Renal cortical epithelial cell (primary cell): Measurements from ENCODE around the gene TLL1. TPM values are rescaled to one million over a fixed set of nuclear protein-coding genes. Genes with fewer than 3 reads are reported as not detected.
A peak's percentile ranks its signal among the peaks of the same experiment; 100 is the strongest.

ENCODE experiments used
- DNase-seq: peaks from one replicate; pipeline ENCODE4 v3.0.0-alpha.2; 2011; ENCODE audit warnings: low read depth
- total RNA-seq: library from RNA; depleted of rRNA; stranded (reverse); fragments of >200 nt; gene quantifications from 2 replicates; pipeline ENCODE4 v1.2.3, GENCODE V29; 2014

TLL1 gene
- total RNA-seq, 1 donor from 2014 or later: 23.7 TPM

DNA sequence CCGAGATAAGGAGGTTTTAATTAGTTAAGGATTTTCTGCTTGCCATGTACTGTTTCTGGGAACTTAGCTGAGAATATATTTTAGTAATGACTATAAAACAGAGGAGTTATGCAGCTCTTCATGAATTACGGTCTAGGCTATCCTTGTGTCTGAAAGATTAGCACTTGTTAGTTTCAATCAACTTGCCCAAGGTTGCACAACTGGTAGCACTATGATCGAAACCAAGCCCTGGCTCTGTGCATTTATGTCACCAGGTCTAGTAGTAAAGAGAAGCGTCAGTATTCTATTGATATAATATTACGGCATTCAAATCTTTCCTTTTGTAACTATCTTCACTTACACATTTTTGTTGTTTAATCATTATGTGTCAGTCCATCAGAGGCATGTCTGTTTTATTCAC lies 176.0 kb downstream of the TLL1 start:
- no peak for DNase-seq

DNA sequence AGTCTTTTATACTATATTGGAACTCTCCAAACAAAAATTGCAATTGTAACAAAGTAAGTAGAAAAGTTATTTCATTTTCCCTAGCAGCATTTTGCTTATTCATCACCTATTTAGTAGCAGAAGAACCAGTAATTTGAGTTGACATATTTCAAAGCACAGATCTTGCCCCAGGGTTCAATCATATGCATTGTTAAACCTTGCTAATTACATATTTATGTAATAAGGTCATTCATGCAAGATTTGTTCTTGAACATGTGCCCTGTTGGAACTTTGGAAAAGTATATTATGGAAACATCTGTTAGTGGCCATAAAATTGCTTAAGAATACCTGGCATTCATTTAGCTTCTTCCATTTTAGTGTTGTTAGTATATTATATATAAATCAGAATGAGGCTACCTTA lies 191.7 kb downstream of the TLL1 start:
- DNase-seq: peak; percentile 7

DNA sequence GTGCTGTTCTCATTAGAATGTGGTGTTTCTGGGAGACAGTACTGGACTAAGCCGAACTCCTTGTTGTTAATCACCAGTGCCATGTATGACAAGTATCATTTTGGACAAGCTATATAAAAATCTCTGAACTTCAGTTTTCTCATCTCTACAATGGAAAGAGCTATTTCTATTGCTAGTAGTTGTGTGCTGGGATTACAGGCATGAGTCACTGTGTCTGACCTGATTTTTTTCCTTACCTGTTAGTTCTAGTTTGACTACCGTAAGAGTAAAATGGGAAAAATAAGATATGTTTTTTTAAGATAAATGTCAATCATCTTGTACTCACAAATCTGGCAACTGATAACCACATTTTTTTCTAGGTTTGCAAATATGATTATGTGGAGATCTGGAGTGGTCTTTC lies 192.3 kb downstream of the TLL1 start:
- DNase-seq: peak; percentile 2

DNA sequence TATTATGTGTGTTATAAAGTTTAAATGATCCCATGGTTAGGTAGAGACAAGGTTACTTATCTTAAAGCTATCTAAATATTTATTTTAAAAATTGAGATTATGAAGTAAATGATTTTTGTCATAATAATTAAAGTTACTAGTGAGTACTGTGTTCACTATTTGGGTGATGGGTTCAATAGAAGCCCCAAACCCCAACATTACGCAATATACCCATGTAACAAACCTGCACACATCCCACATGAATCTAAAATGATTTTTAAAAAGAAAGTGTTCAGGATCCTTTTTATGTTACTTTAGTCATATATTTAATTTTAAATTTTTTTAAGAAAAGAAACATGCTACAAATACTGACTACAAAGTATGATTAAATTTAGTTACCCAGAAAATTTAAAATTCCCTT lies 193.9 kb downstream of the TLL1 start:
- DNase-seq: no peak

DNA sequence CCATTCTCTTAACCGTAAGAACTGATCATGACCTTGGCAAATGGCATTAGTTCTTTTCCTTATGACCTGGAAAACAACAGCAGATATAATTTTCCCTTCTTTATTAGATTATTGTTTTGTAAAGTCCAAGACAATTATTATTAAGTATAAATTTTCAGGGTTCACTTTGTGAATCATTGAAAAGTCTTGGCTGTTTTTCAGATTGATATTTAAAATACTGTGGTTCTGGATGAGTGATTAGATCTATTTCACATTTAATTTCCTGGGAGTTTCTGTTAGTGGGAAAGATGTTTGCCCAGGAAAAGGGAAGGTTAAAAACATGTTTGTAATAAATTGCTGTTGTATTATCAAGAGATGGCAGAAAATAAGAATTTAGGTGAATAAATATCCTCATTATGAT lies 194.9 kb downstream of the TLL1 start:
- no peak for DNase-seq

DNA sequence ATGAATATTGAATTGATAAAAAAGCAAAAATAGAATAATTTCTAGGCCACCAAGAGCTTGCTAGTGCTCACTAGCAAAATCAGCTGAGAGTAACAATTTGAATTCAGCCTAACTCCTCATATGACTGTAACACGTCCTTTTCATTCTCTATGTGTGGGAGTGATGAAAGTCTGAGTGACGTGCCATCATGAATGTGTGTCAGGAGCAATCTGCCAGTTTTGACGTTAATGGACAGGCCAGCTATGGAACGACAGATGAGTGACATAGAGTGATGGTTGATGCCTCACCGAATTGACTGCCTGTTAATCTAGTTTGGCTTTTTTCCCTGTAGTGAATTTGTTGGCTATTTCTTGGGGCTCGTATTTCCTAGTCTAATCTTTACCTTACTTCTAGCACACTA lies 200.7 kb downstream of the TLL1 start:
- no peak for DNase-seq

DNA sequence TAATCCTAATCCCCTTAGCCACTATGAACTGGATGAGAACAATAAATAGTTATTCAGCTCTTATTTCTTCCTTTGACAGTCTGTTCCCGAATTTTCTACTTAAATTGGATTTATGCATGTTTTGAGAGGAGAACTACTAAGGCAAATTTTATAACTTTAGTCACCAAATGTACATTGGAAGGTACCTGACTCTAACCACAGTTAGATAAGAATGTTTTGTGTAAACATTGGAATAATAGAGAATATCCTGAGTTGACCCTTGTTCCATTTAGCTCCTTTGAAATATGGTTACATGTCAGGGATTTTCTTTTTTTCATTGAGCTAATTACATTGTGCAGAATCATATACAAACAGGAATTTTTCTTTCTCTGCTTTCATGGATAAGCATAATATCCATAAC lies 202.6 kb downstream of the TLL1 start:
- DNase-seq: no peak

DNA sequence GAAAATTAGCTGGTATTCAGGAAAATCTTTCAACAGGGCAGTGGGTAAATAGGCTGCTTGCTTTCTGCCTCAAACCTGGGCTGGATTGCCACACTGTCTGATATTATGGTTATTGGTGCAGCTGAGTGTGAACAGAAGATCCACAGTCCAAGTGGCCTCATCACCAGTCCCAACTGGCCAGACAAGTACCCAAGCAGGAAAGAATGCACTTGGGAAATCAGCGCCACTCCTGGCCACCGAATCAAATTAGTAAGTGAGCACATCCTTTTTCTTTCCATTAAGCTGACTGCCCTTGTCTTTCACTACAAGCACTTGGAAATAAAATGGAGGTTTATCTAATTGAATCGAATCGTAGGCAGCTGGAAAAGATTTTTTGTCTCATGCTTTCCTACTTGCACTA lies 204.7 kb downstream of the TLL1 start:
- DNase-seq: no peak

DNA sequence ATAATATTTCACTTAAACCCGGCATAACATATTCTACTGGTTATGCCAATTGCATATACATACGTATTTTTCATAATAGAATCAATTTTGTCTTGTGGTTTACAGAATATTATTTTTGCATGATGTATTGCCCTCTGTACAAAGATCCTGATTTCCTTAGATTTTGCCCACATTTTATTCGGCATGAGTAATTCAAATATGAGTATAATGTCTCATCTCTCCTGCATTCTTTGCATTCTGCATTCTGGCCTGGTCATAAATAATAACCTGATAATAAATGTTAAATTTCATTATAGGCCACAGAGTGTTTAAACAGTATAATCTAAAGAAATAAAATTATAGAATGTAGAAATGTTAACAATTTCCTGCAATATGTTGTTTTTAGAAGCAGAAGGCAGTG lies 205.3 kb downstream of the TLL1 start:
- DNase-seq: no peak

DNA sequence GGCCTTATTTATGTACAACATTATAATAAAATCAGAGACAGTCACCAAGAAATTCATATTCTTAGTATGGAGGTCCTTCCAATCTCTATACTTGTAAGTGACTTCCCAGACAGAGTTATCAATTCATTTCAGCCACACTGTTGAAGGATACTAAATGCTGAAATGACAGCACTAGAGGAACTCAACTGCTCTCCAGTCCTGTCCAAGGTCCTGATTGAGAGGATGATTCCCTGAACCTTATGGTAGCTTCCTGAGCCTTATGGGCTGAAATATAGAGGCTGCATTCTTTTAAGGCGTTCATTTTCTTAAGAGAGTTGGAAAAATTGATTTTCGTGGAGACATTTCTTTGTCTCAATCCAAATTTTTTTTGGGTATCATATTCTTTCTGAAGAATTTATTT lies 205.9 kb downstream of the TLL1 start:
- no peak for DNase-seq

DNA sequence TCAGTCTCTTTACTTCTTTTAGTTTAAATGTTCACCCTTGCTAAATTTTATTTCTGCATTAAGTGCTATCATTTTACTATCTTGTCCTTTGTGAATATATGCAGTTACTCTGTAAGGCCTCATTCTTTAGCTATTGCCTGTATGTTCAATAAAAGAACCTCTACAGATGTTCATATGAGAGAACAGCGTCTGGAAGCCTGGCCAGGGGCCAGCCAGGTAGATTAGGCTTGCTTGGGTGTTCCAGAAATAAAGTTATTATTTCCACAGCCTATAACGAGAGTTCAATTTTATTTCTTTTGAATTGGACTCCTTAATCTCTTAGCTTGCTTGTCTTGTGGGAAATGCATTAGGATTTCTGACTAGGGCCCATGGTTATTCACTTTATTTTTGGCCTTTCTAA lies 214.5 kb downstream of the TLL1 start:
- DNase-seq: no peak

DNA sequence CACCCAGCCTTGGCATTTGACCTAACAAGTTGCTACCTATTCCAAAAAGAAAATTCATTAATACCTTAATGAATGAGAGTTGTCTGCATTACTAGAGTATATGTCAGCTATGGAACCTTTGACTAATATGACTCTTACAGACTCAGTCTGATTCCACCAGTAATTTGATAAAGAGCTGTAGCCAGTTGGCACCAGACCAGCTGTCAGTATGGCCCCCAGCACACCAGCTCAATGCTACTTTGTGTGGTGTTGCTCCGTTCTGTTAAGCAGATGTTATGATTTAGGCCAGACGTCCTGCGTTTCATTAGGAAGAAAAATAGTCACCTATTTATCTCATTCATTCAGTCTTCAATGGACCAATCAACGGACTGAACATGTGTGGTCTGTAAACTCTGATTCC lies 215.5 kb downstream of the TLL1 start:
- no peak for DNase-seq

DNA sequence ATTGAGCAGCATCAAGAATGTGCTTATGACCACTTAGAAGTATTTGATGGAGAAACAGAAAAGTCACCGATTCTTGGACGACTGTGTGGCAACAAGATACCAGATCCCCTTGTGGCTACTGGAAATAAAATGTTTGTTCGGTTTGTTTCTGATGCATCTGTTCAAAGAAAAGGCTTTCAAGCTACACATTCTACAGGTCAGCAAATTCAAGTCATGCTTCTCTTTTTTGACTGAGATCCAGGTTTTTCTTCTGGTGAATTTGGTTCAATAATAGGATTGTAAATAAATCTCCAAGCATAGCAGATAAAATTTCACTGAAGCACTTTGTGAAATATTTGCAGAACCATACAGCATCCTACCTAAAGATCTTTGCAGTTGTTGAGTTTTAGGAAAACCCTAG lies 218.1 kb downstream of the TLL1 start:
- peak; percentile 15 for DNase-seq

DNA sequence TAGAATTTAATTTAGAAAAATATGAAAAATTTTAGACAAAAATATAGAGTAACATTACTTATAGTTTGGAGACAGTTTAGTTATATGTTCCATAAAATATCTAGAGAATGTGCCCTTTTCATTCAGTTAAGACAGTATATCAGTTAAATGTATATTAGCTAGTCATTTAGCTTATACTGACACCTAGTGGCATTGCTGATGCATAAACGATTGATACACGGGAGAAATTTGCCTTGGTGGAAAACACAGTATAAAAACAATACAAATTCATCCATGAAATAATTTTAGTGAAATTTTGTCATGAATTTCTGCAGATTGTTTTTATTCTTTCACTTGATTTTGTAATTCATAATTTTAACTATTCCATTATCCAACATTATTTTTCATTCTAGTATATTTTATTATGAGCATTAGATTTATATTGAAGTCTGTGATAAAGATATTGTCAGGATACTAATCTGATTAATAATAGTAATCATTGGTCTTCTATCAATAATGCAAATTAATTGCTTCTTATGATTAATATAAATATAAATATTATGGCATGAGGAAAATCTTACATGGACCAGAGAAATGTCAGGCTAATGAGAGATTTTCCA lies 219.0 kb downstream of the TLL1 start:
- DNase-seq: peak; percentile 53

DNA sequence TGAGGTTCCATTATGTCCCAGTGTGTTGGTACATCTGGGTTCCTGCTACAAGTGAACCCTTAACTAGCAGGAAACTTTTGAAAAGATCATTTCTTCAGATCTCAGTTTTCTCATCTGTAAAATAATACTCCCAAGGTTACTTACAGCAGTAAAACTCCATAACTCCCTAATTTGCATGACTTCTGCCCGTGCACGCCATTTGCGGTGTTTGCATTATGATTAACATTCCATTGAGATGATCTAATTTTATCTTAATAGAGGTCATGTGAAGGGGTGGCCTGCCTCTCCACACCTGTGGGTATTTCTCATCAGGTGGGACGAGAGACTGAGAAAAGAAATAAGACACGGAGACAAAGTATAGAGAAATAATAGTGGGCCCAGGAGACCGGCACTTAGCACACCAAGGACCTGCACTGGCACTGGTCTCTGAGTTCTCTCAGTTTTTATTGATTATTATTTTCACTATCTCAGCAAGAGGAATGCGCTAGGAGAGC lies 219.8 kb downstream of the TLL1 start:
- no peak for DNase-seq

DNA sequence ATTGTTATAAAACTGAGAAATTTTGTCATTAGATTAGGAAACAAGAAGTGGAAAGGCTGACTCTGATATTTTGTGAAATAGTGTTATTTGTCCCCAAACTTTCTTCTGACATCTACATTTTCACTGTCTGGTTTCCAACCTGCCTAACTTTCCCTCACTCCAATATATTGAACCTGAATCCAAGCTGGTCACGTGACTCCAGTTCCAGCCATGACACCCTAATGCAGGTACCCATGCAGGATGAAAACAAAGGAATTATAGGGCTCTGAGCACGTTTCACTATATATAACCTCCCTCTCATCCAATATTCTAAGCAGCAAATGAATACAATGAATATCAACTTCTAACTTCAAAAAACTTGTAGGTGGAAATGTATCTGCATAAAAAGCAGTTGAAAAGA lies 231.6 kb downstream of the TLL1 start:
- DNase-seq: no peak

DNA sequence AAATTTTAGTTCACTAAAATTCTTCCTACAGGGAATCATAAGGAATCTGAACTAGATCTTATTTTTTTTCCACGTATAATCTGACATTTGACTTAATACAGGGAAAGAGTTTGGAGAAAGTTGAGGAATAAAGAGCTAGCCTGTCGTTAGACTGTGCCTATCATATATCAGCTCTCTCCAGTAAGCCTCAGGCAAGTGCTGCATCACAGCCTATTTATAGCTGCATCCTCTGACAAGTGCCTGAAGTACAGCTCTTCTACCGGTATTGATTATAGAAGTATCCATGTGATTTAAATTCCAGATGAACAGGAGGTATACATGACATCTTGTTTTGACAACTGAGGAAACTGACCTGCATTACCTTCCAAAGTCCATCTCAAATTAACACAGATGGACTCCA lies 248.9 kb downstream of the TLL1 start:
- DNase-seq: no peak

DNA sequence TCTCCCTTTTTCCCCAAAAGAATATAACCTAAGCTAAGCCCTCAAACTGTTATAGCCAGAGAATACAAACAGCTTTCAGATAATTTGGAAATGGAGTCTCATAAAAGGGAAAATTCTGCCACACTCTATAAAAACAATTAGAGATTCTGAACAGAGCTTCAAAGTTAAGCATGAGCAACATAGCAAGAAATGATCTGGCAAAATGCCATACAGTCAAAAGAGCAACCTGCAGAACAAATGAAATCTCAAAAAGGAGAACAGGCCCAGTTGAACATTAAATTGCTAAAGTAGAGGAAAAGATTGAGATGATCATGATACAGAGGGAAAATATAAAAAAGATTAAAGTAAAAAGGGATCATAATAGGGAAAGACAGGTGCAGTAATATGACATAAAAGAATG lies 250.5 kb downstream of the TLL1 start:
- peak; percentile 49 for DNase-seq

DNA sequence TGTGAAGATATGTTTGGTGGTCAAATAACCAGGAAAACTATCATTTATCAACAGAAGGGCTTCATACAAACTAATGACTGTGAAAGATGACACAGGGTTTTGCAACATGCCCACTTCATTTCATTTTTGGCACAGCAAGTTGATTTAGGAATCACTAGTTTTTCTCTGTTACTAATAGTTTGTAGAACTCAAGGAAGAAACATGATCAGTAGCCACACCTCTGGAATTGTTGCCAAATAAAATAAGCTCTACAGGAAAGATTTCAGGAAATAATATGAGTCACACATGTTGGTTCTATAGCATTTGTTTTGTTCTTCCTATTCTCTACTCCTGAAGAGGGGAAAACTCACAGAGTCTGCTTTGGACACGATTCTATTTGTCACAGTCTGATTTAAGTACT lies 255.4 kb downstream of the TLL1 start:
- peak; percentile 74 for DNase-seq

DNA sequence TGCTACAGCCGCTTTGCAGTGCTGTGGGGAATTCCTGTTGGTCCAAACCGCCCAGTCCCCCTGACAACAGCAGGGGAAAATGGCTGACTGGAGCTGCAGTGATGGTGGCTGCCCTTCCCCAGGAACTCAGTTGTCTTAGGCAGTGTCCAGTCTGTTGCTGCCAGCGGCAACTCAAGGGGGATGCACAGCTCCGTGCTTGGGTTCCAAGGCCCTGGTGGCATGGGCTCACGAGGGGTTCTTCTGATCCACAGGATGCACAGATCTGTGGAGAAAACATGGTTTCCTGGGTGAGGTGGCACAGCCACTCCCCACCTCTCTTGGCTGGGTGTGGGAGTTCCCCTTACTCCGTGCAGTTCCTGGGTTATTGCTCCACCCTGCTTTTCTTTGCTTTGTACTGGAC lies 261.2 kb downstream of the TLL1 start:
- no peak for DNase-seq

DNA sequence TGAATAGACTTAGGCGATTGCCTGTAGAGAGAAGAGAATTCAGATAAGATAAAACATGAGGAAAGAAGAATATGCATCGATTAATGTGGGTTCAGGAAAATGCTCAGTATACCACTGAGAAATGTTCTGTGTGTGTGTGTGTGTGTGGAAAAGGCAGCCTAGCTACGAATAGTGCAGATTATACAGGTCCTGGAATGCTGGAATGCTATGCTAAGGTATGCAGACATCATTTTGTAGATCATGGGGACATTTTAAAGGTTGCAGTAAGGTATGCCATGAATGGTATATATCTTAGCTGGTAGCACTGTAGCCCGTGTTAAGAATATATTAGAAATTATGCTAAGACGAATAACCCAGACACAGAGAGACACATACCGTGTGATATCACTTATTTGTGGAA lies 267.9 kb downstream of the TLL1 start:
- no peak for DNase-seq

DNA sequence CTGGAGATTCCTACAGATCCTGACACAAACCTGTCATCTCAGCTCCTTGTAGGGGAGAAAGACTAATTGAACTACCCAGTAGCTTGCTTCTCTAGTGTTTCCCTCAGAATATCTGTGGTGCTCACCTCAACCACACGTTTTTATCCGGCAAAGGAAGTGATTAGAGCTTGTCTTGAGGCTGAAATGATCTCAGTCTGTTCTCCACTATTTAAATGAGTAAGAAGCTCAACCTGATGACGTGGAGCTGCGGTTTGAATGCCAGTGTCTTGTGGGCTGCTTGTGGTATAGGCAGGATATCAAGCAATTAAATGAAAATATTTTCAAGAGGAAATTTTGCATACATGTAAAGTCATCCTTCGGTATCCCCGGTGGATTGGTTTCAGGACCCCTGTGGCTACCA lies 270.2 kb downstream of the TLL1 start:
- no peak for DNase-seq

DNA sequence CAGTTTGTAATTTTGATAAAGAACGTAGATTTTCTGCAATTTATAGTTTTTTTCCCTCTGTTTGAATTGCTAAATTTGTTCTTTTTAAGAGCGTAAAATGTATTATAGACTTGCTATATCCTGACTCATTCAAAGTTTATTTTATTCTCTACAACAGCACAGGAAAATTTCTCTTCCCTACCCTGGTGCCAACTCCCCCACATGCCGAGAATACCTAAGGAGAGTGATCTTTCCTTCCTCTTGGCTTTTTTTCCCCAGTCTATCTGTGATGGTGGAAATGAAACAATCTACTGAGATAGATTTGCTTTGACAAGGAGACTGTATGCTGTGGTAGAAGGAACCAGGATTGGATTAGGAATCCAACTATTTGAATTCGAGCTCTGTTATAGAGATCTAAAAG lies 271.6 kb downstream of the TLL1 start:
- no peak for DNase-seq

DNA sequence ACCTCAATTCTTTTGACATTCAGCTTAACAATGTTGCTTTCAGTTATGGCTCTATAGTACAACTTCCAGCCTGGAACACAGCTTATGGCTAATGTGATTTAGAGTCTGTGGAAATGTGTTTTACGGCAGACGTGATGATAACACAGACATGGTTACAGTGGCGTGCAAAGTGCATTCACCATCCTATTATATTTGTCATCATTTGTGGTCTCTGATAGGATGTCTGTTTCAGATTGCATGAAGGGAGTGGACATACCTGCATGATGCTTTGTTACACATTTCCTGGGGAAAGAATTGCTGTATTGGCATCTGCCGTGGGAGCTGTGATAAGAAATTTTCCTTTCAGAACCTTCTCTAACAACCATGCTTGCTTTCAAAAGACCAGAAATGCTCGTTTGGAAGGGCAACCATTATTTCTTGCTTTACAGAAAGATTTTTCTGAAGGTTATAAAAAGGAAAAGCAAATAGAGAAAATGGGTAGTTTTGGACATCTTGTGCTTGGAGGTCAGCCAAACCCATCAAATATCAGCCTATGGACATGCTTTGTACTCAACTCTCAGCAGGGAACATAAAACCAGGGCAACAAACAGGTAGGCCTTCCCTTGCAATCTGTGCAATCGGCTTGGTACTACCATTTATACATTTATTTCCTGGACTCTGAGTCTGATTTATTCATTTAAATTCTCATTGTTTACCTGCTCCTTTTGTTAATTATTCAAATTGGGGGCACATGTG lies 273.9 kb downstream of the TLL1 start:
- DNase-seq: no peak
